Transverse colon (tissue), 4 donors: ENCODE results near the gene USP51. TPM values are rescaled to one million over a fixed set of nuclear protein-coding genes. Genes with fewer than 3 reads are reported as not detected.

Source experiments
- DNase-seq: peaks from one replicate; pipeline ENCODE4 v3.0.0-alpha.2; 2019
- H3K27ac ChIP-seq, 4 donors: fragments of 200-600 bp; sonication (generic); 2 replicates each; pipeline ENCODE4 v1.5.1; 2016 to 2018; ENCODE audit warnings: inconsistent platforms in 4 of 4
- H3K27me3 ChIP-seq: fragments of 200-600 bp; sonication (generic); 2 replicates; pipeline ENCODE4 v1.5.1; 2017; ENCODE audit warnings: inconsistent platforms
- H3K36me3 ChIP-seq, 4 donors: fragments of 200-600 bp; sonication (generic); 2 replicates each; pipeline ENCODE4 v1.5.1; 2017 to 2019; ENCODE audit warnings: inconsistent platforms in 4 of 4
- H3K4me1 ChIP-seq, 4 donors: fragments of 200-600 bp; sonication (generic); 2 replicates each; pipeline ENCODE4 v1.5.1; 2017 to 2020; ENCODE audit warnings: inconsistent platforms in 4 of 4
- H3K4me3 ChIP-seq, 4 donors: fragments of 200-600 bp; sonication (generic); 1 replicate in 1 of 4; 2 replicates in 3 of 4; pipeline versions ENCODE4 v1.5.1 to v1.6.1; 2017 to 2019; ENCODE audit warnings: inconsistent platforms in 4 of 4
- H3K9me3 ChIP-seq, 2 donors: fragments of 200-600 bp; sonication (generic); 2 replicates each; pipeline ENCODE4 v1.5.1; 2017 to 2019; ENCODE audit warnings: inconsistent platforms in 2 of 2
- CTCF ChIP-seq, 5 experiments: fragments of 200-600 bp in 3 of 5; fragments of 450-650 bp in 2 of 5; sonication (generic) in 3 of 5; IDR thresholded peaks; 1 replicate in 2 of 5; 2 replicates in 3 of 5; pipeline ENCODE4 v1.5.1; 2016 to 2017; ENCODE audit warnings: antibody characterized with exemption in 5 of 5, inconsistent platforms in 3 of 5, mild to moderate bottlenecking in 2 of 5, moderate library complexity in 1 of 5
- EP300 ChIP-seq: sonication (generic); formaldehyde crosslinking; IDR thresholded peaks from one replicate; pipeline ENCODE4 v1.6.1; 2017; ENCODE audit warnings: antibody characterized with exemption, low read depth
- POLR2A ChIP-seq: fragments of 450-650 bp; IDR thresholded peaks from one replicate; pipeline ENCODE4 v1.6.1; 2016; ENCODE audit warnings: antibody characterized with exemption, mild to moderate bottlenecking, moderate library complexity
- POLR2AphosphoS5 ChIP-seq, 3 donors: sonication (generic); formaldehyde crosslinking; IDR thresholded peaks; one replicate each; pipeline ENCODE4 v1.6.1; 2016; ENCODE audit warnings: antibody characterized with exemption in 3 of 3
- WGBS, 2 donors: methylation state at CpG; one replicate each; pipeline ENCODE4 v1.1.5; 2018; ENCODE audit warnings: low coverage in 1 of 2; 5-methylcytosine and 5-hydroxymethylcytosine counted together
- in situ Hi-C, 4 donors: fragments of 200-750 bp; cut with MboI; loops; one replicate each; pipeline versions ENCODE4 v1.15.0 to v1.15.1; 2017; ENCODE audit warnings: low sequenced_read_pairs in 3 of 4, low pct_ligation_motif_present in 1 of 4, low pct_unique_long_range_greater_than_20kb in 1 of 4
- intact Hi-C: fragments of 100-400 bp; cut with DNase I; formaldehyde crosslinking; loops from one replicate; pipeline ENCODE4 v1.15.1; 2023; ENCODE audit warnings: low total_unique reads
- total RNA-seq, 4 donors: library from RNA; depleted of rRNA; stranded (reverse); fragments of >200 nt; gene quantifications; one replicate each; pipeline ENCODE4 v1.1.0, GENCODE V29; 2016

USP51 gene
- total RNA-seq, 4 donors from 2014 or later: 0.64 to 0.68 TPM; not detected in 2

- no peaks in the 10 kb centered on the region for H3K36me3 ChIP-seq
- TF ChIP-seq EP300: no peak
- no peak for TF ChIP-seq CTCF (IDR thresholded peaks at IDR 0.05)
- no peak for TF ChIP-seq POLR2A
- no peak for TF ChIP-seq POLR2AphosphoS5 (IDR thresholded peaks at IDR 0.05)
- no peaks in the 10 kb centered on the region for H3K9me3 ChIP-seq
- 80% methylated on average over 4 of the region's 4 CpGs; no CpG with 5 or more reads in 1 of the 2 donors for WGBS, 2 donors
- intact Hi-C loops: no loop called here
- H3K4me1 ChIP-seq: peaks cover 0 to 4% (median 0%) of the 10 kb centered on the region in 4 donors
- H3K27me3 ChIP-seq: no peaks in the 10 kb centered on the region
- in situ Hi-C loops: loop anchor here in 1 of 4 donors (25.0 kb wide), 1 partner anchor 221 kb away; the partner anchor contains the start of gene RRAGB
- DNase-seq: no peak
- peak overlapping the region in 2 of 4 donors; percentile 86 to 89 for H3K27ac ChIP-seq
- no peak overlapping the region for H3K4me3 ChIP-seq
Measured at GRCh38 chrX:55490974-55491373, 1.3 kb upstream of the USP51 start.

- in situ Hi-C loops (loop anchor here in 1 of 4 donors (25.0 kb wide), 1 partner anchor 222 kb away; the partner anchor contains the start of gene RRAGB), intact Hi-C loops (no loop called here)
- WGBS, 2 donors: 68 to 100% methylated on average over 1 to 4 of the region's 4 CpGs
- DNase-seq: no peak
- Histone ChIP-seq H3K27ac (peak overlapping the region; percentile 83 to 89 (median 88)), H3K4me3 (peak overlapping the region in 3 of 4 donors; percentile 48 to 62 (median 53)), H3K27me3 (no peaks in the 10 kb centered on the region), H3K36me3 (no peaks in the 10 kb centered on the region), H3K4me1 (peaks cover 0 to 4% (median 0%) of the 10 kb centered on the region in 4 donors), H3K9me3 (no peaks in the 10 kb centered on the region)
- no peak for TF ChIP-seq POLR2A
- TF ChIP-seq POLR2AphosphoS5 (IDR thresholded peaks at IDR 0.05): no peak
- no peak for TF ChIP-seq CTCF (IDR thresholded peaks at IDR 0.05)
Measured at GRCh38 chrX:55490121-55490520, 473 bp upstream of the USP51 start.

- peak overlapping the region; percentile 83 to 89 (median 88) for H3K27ac ChIP-seq
- no peak for TF ChIP-seq EP300
- TF ChIP-seq POLR2AphosphoS5 (IDR thresholded peaks at IDR 0.05): peak in 1 of 3 donors; percentile 9
- TF ChIP-seq POLR2A: no peak
- TF ChIP-seq CTCF (IDR thresholded peaks at IDR 0.05): no peak
- in situ Hi-C loops: loop anchor here in 1 of 4 donors (25.0 kb wide), 1 partner anchor 224 kb away; the partner anchor contains the start of gene RRAGB
- H3K36me3 ChIP-seq: no peaks in the 10 kb centered on the region
- no peaks in the 10 kb centered on the region for H3K27me3 ChIP-seq
- peak; percentile 60 for DNase-seq
- intact Hi-C loops: loop anchor here (10.0 kb wide), 1 partner anchor 226 kb away; the partner anchor contains the start of gene RRAGB
- H3K4me3 ChIP-seq: peak overlapping the region; percentile 48 to 62 (median 57)
- H3K4me1 ChIP-seq: peaks cover 0 to 4% (median 0%) of the 10 kb centered on the region in 4 donors
- WGBS, 2 donors: 38% methylated on average over 43 of the region's 54 CpGs; no CpG with 5 or more reads in 1 of the 2 donors
- H3K9me3 ChIP-seq: no peaks in the 10 kb centered on the region
Measured at GRCh38 chrX:55488593-55489313, 895 bp downstream of the USP51 start.

- H3K9me3 ChIP-seq: no peaks in the 10 kb centered on the region
- peaks cover 0 to 4% (median 0%) of the 10 kb centered on the region in 4 donors for H3K4me1 ChIP-seq
- DNase-seq: no peak
- H3K36me3 ChIP-seq: no peaks in the 10 kb centered on the region
- TF ChIP-seq POLR2A: no peak
- no peaks in the 10 kb centered on the region for H3K27me3 ChIP-seq
- H3K27ac ChIP-seq: peak overlapping the region; percentile 83 to 89 (median 88)
- intact Hi-C loops: loop anchor here (10.0 kb wide), 1 partner anchor 227 kb away; the partner anchor contains the start of gene RRAGB
- H3K4me3 ChIP-seq: peak overlapping the region in 3 of 4 donors; percentile 48 to 62 (median 53)
- in situ Hi-C loops: loop anchor here in 1 of 4 donors (25.0 kb wide), 1 partner anchor 224 kb away; the partner anchor contains the start of gene RRAGB
- 39% methylated on average over 17 of the region's 23 CpGs; no CpG with 5 or more reads in 1 of the 2 donors for WGBS, 2 donors
Measured at GRCh38 chrX:55488006-55488592, 1.5 kb downstream of the USP51 start.
